H1 (cell line): ENCODE measurements around the gene ALDOC. TPM values are rescaled to one million over a fixed set of nuclear protein-coding genes. Genes with fewer than 3 reads are reported as not detected.

Source experiments
- CTCF ChIA-PET: fragments of 300-600 bp; sonication (Branson Sonifier 250); formaldehyde crosslinking; loops from one replicate; lab custom pipeline; 2021; ENCODE audit not compliant: partially characterized antibody; lab: Charles Lee
- POLR2A ChIA-PET: fragments of 300-600 bp; sonication (Branson Sonifier 250); formaldehyde crosslinking; loops from one replicate; lab custom pipeline; 2021; ENCODE audit warnings: inconsistent platforms; ENCODE audit not compliant: partially characterized antibody; lab: Charles Lee
- DNase-seq, 2 experiments: peaks; one replicate each; pipeline versions ENCODE4 v3.0.0 to v3.0.0-alpha.2; 2010 to 2022; ENCODE audit warnings: low spot score in 2 of 2, low read depth in 1 of 2, mixed read lengths in 1 of 2
- FAIRE-seq: peaks from 2 replicates; lab custom pipeline; 2011; peaks lifted over from hg19 to GRCh38; lab: Jason Lieb, UNC
- H2AFZ ChIP-seq: 2 replicates; pipeline ENCODE4 v1.8.1; 2012; ENCODE audit warnings: low read length, inconsistent platforms
- H2AK5ac ChIP-seq: 2 replicates; pipeline ENCODE4 v1.6.1; 2013; ENCODE audit warnings: low read depth, low read length
- H2BK120ac ChIP-seq: replicated peaks from 2 replicates; pipeline ENCODE3; 2013; ENCODE audit warnings: low read depth, low read length, inconsistent platforms
- H2BK12ac ChIP-seq: 2 replicates; pipeline ENCODE4 v1.6.1; 2013; ENCODE audit warnings: low read depth, low read length
- H2BK15ac ChIP-seq: 2 replicates; pipeline ENCODE4 v1.6.1; 2013; ENCODE audit warnings: low read length
- H2BK20ac ChIP-seq: 2 replicates; pipeline ENCODE4 v1.6.1; 2013; ENCODE audit warnings: low read length
- H2BK5ac ChIP-seq: 2 replicates; pipeline ENCODE4 v1.6.1; 2013; ENCODE audit warnings: low read depth, low read length
- H3K14ac ChIP-seq: 2 replicates; pipeline ENCODE4 v1.6.1; 2013; ENCODE audit warnings: inconsistent platforms; ENCODE audit not compliant: insufficient read length
- H3K18ac ChIP-seq: 2 replicates; pipeline ENCODE4 v1.6.1; 2013; ENCODE audit warnings: low read length; ENCODE audit errors: extremely low read depth
- H3K23ac ChIP-seq: 2 replicates; pipeline ENCODE4 v1.6.1; 2013; ENCODE audit warnings: inconsistent platforms; ENCODE audit not compliant: insufficient read length
- H3K23me2 ChIP-seq: 2 replicates; pipeline ENCODE4 v1.6.1; 2013; ENCODE audit warnings: low read depth, low read length
- H3K27ac ChIP-seq: 2 replicates; pipeline ENCODE4 v1.6.1; 2011; ENCODE audit warnings: low read depth, low read length, inconsistent platforms
- H3K27me3 ChIP-seq, 4 experiments: replicated peaks in 1 of 4; 1 replicate in 1 of 4; 2 replicates in 3 of 4; pipeline versions ENCODE4 v1.6.1 to v1.8.1; 2011 to 2013; ENCODE audit warnings: low read length in 3 of 4, mild to moderate bottlenecking in 3 of 4, inconsistent platforms in 2 of 4, mixed read lengths in 2 of 4, moderate library complexity in 1 of 4; ENCODE audit not compliant: control insufficient read depth in 3 of 4, insufficient read depth in 3 of 4; ENCODE audit errors: extremely low read depth in 1 of 4
- H3K36me3 ChIP-seq, 4 experiments: 2 replicates each; pipeline versions ENCODE4 v1.6.1 to v1.8.1; 2011 to 2013; ENCODE audit warnings: mild to moderate bottlenecking in 4 of 4, low read length in 3 of 4, moderate library complexity in 2 of 4, control low read depth in 1 of 4, inconsistent platforms in 1 of 4; ENCODE audit not compliant: insufficient read depth in 4 of 4, control insufficient read depth in 2 of 4
- H3K4ac ChIP-seq: replicated peaks from 2 replicates; pipeline ENCODE3; 2013; ENCODE audit warnings: low read length, low read depth, mixed read lengths, inconsistent platforms; ENCODE audit not compliant: insufficient read length
- H3K4me1 ChIP-seq, 4 experiments: replicated peaks in 1 of 4; 1 replicate in 1 of 4; 2 replicates in 3 of 4; pipeline versions ENCODE4 v1.6.1 to v1.8.1; 2011 to 2013; ENCODE audit warnings: low read length in 3 of 4, inconsistent platforms in 2 of 4, mixed read lengths in 1 of 4; ENCODE audit not compliant: insufficient read depth in 4 of 4, control insufficient read depth in 3 of 4
- H3K4me2 ChIP-seq, 2 experiments: 2 replicates each; pipeline versions ENCODE4 v1.6.1 to v1.8.1; 2011 to 2013; ENCODE audit warnings: low read depth in 2 of 2, low read length in 2 of 2, control low read depth in 1 of 2, inconsistent platforms in 1 of 2, mild to moderate bottlenecking in 1 of 2; ENCODE audit not compliant: insufficient read depth in 1 of 2
- H3K4me3 ChIP-seq, 4 experiments: fragments of 200-600, 300-600 bp in 1 of 4; sonication (generic), shearing (Covaris generic), sonication (Bioruptor Twin) in 1 of 4; 2 replicates each; pipeline versions ENCODE4 v1.5.1 to v1.8.1; 2011 to 2016; ENCODE audit warnings: low read length in 4 of 4, low read depth in 3 of 4, control low read depth in 2 of 4, inconsistent platforms in 2 of 4, mild to moderate bottlenecking in 2 of 4, mixed read lengths in 1 of 4, moderate library complexity in 1 of 4; ENCODE audit not compliant: insufficient read depth in 2 of 4; ENCODE audit errors: extremely low read depth in 1 of 4
- H3K56ac ChIP-seq: replicated peaks from 2 replicates; pipeline ENCODE3; 2013; ENCODE audit warnings: low read depth, mild to moderate bottlenecking, mixed read lengths, low read length, inconsistent platforms; ENCODE audit not compliant: insufficient read length
- H3K79me1 ChIP-seq: 2 replicates; pipeline ENCODE4 v1.6.1; 2013; ENCODE audit warnings: low read depth, low read length, control low read depth
- H3K79me2 ChIP-seq, 2 experiments: 2 replicates each; pipeline versions ENCODE4 v1.6.1 to v1.8.1; 2012 to 2013; ENCODE audit warnings: low read length in 2 of 2, mild to moderate bottlenecking in 2 of 2, inconsistent platforms in 1 of 2; ENCODE audit not compliant: insufficient read depth in 2 of 2, control insufficient read depth in 1 of 2
- H3K9ac ChIP-seq, 4 experiments: replicated peaks in 1 of 4; 1 replicate in 1 of 4; 2 replicates in 3 of 4; pipeline versions ENCODE4 v1.6.1 to v1.8.1; 2011 to 2013; ENCODE audit warnings: low read depth in 3 of 4, low read length in 3 of 4, control low read depth in 2 of 4, mild to moderate bottlenecking in 2 of 4, moderate library complexity in 2 of 4, inconsistent platforms in 1 of 4; ENCODE audit errors: extremely low read depth in 1 of 4
- H3K9me3 ChIP-seq, 2 experiments: 2 replicates each; pipeline versions ENCODE4 v1.6.1 to v1.8.1; 2012 to 2013; ENCODE audit warnings: mild to moderate bottlenecking in 2 of 2, moderate library complexity in 2 of 2, control low read depth in 1 of 2, inconsistent platforms in 1 of 2, low read depth in 1 of 2, low read length in 1 of 2, mixed read lengths in 1 of 2; ENCODE audit not compliant: insufficient read depth in 2 of 2
- H4K20me1 ChIP-seq, 2 experiments: replicated peaks in 1 of 2; 2 replicates each; pipeline versions ENCODE3 to v1.8.1; 2011 to 2013; ENCODE audit warnings: inconsistent platforms in 2 of 2, low read length in 2 of 2, mild to moderate bottlenecking in 1 of 2; ENCODE audit not compliant: insufficient read depth in 2 of 2, control insufficient read depth in 1 of 2
- H4K5ac ChIP-seq: 2 replicates; pipeline ENCODE4 v1.6.1; 2013; ENCODE audit warnings: low read length, low read depth, mixed read lengths, inconsistent platforms; ENCODE audit not compliant: insufficient read length
- H4K8ac ChIP-seq: 2 replicates; pipeline ENCODE4 v1.8.0; 2013; ENCODE audit warnings: mild to moderate bottlenecking, moderate library complexity, low read length, inconsistent platforms; ENCODE audit not compliant: insufficient read depth; ENCODE audit errors: extremely low read depth
- H4K91ac ChIP-seq: replicated peaks from 2 replicates; pipeline ENCODE3; 2013; ENCODE audit warnings: low read length, mixed read lengths, inconsistent platforms; ENCODE audit not compliant: insufficient read length
- RBBP5 ChIP-seq: IDR thresholded peaks from 2 replicates; pipeline ENCODE4 v1.7.1; 2012; ENCODE audit warnings: low read depth, mild to moderate bottlenecking, inconsistent platforms, low read length, moderate library complexity, borderline replicate concordance
- SIN3A ChIP-seq, 2 experiments: IDR thresholded peaks in 1 of 2; conservative IDR thresholded peaks in 1 of 2; 2 replicates each; pipeline ENCODE4 v1.6.1; 2011 to 2012; ENCODE audit warnings: low read length in 2 of 2, improper control_type of control experiment in 1 of 2, low read depth in 1 of 2, mild to moderate bottlenecking in 1 of 2
- WGBS, 2 experiments: shearing (Covaris generic) in 1 of 2; methylation state at CpG; one replicate each; pipeline versions ENCODE4 v1.1.6 to v1.1.7; 2013 to 2015; ENCODE audit warnings: low lambda C conversion rate in 2 of 2, mixed read lengths in 2 of 2, inconsistent platforms in 1 of 2, low coverage in 1 of 2, missing lambda C conversion rate in 1 of 2; ENCODE audit not compliant: insufficient replicate concordance in 2 of 2, insufficient coverage in 1 of 2, insufficient read length in 1 of 2; ENCODE audit errors: extremely low coverage in 1 of 2, missing lambda C conversion rate in 1 of 2; 5-methylcytosine and 5-hydroxymethylcytosine counted together
- polyA plus RNA-seq, 7 experiments: library from polyadenylated mRNA; depleted of rRNA in 3 of 7; stranded (reverse) in 5 of 7; unstranded in 2 of 7; fragments of >200 nt in 5 of 7; fragments of 200-250 nt in 2 of 7; gene quantifications; 1 replicate in 5 of 7; 2 replicates in 1 of 7; 4 replicates in 1 of 7; pipeline versions ENCODE4 v1.2.1 to v1.2.3, GENCODE V29; 2011 to 2013; ENCODE audit warnings: missing spikeins in 2 of 7, mixed read lengths in 2 of 7
- total RNA-seq: library from RNA; stranded (reverse); fragmentation: NEBNext Ultra II Directional; extraction: Animal tissue kit (Norgen Biotek cat#: 25700); gene quantifications from 2 replicates; pipeline ENCODE4 v1.2.1, GENCODE V29; 2021

The ALDOC gene
- total and polyA plus RNA-seq, 2 of the 8 experiments (the other 6 are each of a cell fraction or from before 2014, with no cell fraction given): 51.6 to 103 TPM

- FAIRE-seq (no peak), DNase-seq (no peak)
- no peak overlapping the region for H2AFZ ChIP-seq
- no peak overlapping the region for H2BK12ac ChIP-seq
- no peak overlapping the region for H2BK120ac ChIP-seq
- H3K79me2 ChIP-seq: no peaks in the 10 kb centered on the region
- POLR2A ChIA-PET: interaction anchor here (1.1 to 14.8 kb wide), 8 partner anchors 8 to 82 kb away, joined by 3 to 163 read pairs (median 4); partner anchors contain the start of genes SDF2, SPAG5 and SUPT6H
- H3K36me3 ChIP-seq: peaks cover 46 to 80% (median 59%) of the 10 kb centered on the region in 4 experiments
- whole genome bisulfite sequencing, 2 experiments: 95% methylated on average over 2 of the region's 2 CpGs; no CpG with 5 or more reads in 1 of the 2 experiments
- H3K9ac ChIP-seq: no peak overlapping the region
- TF ChIP-seq RBBP5 (no peak), SIN3A (conservative IDR thresholded peaks at IDR 0.05 in 1 of 2, IDR thresholded peaks at IDR 0.05 in 1 of 2; ENCODE audit: low read depth in 1 of 2, low read length in 2 of 2) (no peak)
- H2BK20ac ChIP-seq: no peak overlapping the region
- no peaks in the 10 kb centered on the region for H3K4me1 ChIP-seq
- H3K27me3 ChIP-seq: no peaks in the 10 kb centered on the region
- no peak overlapping the region for H3K4me3 ChIP-seq
- peaks cover 2% of the 10 kb centered on the region; the same call in 1 of the 2 replicates for H3K79me1 ChIP-seq
- H4K5ac ChIP-seq: no peak overlapping the region
- H3K27ac ChIP-seq: no peak overlapping the region
- H4K20me1 ChIP-seq: peaks cover 2 to 9% of the 10 kb centered on the region in 2 experiments
- CTCF ChIA-PET: interaction anchor here (1.4 to 3.6 kb wide), 3 partner anchors 8 to 12 kb away, joined by 3 to 21 read pairs (median 4); partner anchors contain the start of gene RSKR
- H3K23ac ChIP-seq: no peak overlapping the region
- no peaks in the 10 kb centered on the region for H3K9me3 ChIP-seq
- no peak overlapping the region for H3K56ac ChIP-seq
- H4K91ac ChIP-seq: no peak overlapping the region
- peaks cover 2% of the 10 kb centered on the region; the same call in 1 of the 2 replicates for H3K23me2 ChIP-seq
- H2BK15ac ChIP-seq: no peak overlapping the region
- H3K14ac ChIP-seq: no peak overlapping the region
- no peak overlapping the region for H2BK5ac ChIP-seq
- no peak overlapping the region for H4K8ac ChIP-seq
- no peak overlapping the region for H3K18ac ChIP-seq
- H3K4ac ChIP-seq: no peak overlapping the region
- no peak overlapping the region for H2AK5ac ChIP-seq
- no peak overlapping the region for H3K4me2 ChIP-seq
Observed at GRCh38 chr17:28624148-28624547, 47.5 kb upstream of the ALDOC start.
